Pancreas (tissue), 10 donors: ENCODE results near the gene NCAPD3. TPM values are rescaled to one million over a fixed set of nuclear protein-coding genes. Genes with fewer than 3 reads are reported as not detected.
A peak's percentile ranks its signal among the peaks of the same experiment; 100 is the strongest.

ENCODE experiments used
- ATAC-seq, 4 donors: fragments of 200-7000 bp; cut with Tn5 transposase; one replicate each; pipeline versions ENCODE4 v1.8.0 to v1.9.1; 2020; ENCODE audit warnings: mild to moderate bottlenecking in 4 of 4, moderate library complexity in 4 of 4
- DNase-seq, 6 donors: peaks; one replicate each; pipeline ENCODE4 v3.0.0-alpha.2; 2020
- FAIRE-seq: peaks from 2 replicates; lab custom pipeline; 2012; peaks lifted over from hg19 to GRCh38; lab: Jason Lieb, UNC
- H3K27ac ChIP-seq, 4 donors: fragments of 200-600 bp; sonication (generic); 1 replicate in 3 of 4; 2 replicates in 1 of 4; pipeline versions ENCODE4 v1.5.0 to v1.8.0; 2020
- H3K27me3 ChIP-seq, 4 donors: fragments of 200-600 bp; one replicate each; pipeline ENCODE4 v1.8.0; 2021
- H3K36me3 ChIP-seq, 3 donors: fragments of 200-600 bp; sonication (generic) in 1 of 3; one replicate each; pipeline versions ENCODE4 v1.5.0 to v1.8.0; 2020 to 2021
- H3K4me1 ChIP-seq, 3 donors: fragments of 200-600 bp; one replicate each; pipeline ENCODE4 v1.8.0; 2021
- H3K4me3 ChIP-seq, 4 donors: fragments of 200-600 bp; sonication (generic) in 2 of 4; one replicate each; pipeline versions ENCODE4 v1.5.0 to v1.8.0; 2020 to 2021
- H3K9me3 ChIP-seq, 4 donors: fragments of 200-600 bp; one replicate each; pipeline ENCODE4 v1.8.0; 2021
- WGBS, 2 donors: extraction: QIAGEN DNeasy Blood & Tissue Kit; methylation state at CpG; one replicate each; pipeline ENCODE4 v1.1.7; 2013; 5-methylcytosine and 5-hydroxymethylcytosine counted together
- intact Hi-C, 3 donors: fragments of 100-400 bp; cut with DNase I; formaldehyde crosslinking; loops; one replicate each; pipeline versions ENCODE4 v1.11.1 to v1.14.2; 2022
- polyA plus RNA-seq, 2 donors: library from polyadenylated mRNA; stranded (reverse); fragments of 200-250 nt; gene quantifications; one replicate each; pipeline ENCODE4 v1.2.3, GENCODE V29; 2013
- total RNA-seq, 6 donors: library from RNA; stranded (reverse); fragmentation: NEBNext Ultra II Directional in 4 of 6; extraction: Animal tissue kit (Norgen Biotek cat#: 25700) in 4 of 6; gene quantifications; one replicate each; pipeline versions ENCODE4 v1.2.1 to v1.2.4, GENCODE V29; 2021 to 2023
- TF ChIP-seq, protein P1 (sequence below), 4 donors: fragments of 200-600 bp; sonication (generic) in 3 of 4; IDR thresholded peaks; one replicate each; pipeline versions ENCODE4 v1.5.0 to v1.8.0; 2021; ENCODE audit warnings: antibody characterized with exemption in 4 of 4
- donor health status: healthy with polysubstance abuse.
- donor health status: DM: no; HTN: no; CAD: no; lungs with moderate emphysema.
- donor health status: DM: no; HTN: no; CAD: no.
- donor health status: control.
- donor health status: control.
- donor health status: Bipolar disorder and iron deficiency.
- donor health status: DM: yes; HTN: yes; CAD: no.
- donor health status: DM: no; HTN: no; CAD: no.
- donor health status: DM: no; HTN: no; CAD: no.
- donor health status: DM: yes; HTN: yes; CAD: no.

The NCAPD3 gene
- total and polyA plus RNA-seq, 8 donors, result 4.5 to 9.5 (median 6.2) TPM

- peaks cover 0 to 24% (median 9%) of the 10 kb centered on the region in 3 donors for H3K4me1 ChIP-seq
- no peaks in the 10 kb centered on the region for H3K36me3 ChIP-seq
- intact Hi-C loops, result no loop called here
- 72 to 75% methylated on average over 4 of the region's 4 CpGs for WGBS, 2 donors
- ATAC-seq (no peak), DNase-seq (no peak), FAIRE-seq (no peak)
- H3K9me3 ChIP-seq, result no peaks in the 10 kb centered on the region
- TF ChIP-seq, protein P1, sequence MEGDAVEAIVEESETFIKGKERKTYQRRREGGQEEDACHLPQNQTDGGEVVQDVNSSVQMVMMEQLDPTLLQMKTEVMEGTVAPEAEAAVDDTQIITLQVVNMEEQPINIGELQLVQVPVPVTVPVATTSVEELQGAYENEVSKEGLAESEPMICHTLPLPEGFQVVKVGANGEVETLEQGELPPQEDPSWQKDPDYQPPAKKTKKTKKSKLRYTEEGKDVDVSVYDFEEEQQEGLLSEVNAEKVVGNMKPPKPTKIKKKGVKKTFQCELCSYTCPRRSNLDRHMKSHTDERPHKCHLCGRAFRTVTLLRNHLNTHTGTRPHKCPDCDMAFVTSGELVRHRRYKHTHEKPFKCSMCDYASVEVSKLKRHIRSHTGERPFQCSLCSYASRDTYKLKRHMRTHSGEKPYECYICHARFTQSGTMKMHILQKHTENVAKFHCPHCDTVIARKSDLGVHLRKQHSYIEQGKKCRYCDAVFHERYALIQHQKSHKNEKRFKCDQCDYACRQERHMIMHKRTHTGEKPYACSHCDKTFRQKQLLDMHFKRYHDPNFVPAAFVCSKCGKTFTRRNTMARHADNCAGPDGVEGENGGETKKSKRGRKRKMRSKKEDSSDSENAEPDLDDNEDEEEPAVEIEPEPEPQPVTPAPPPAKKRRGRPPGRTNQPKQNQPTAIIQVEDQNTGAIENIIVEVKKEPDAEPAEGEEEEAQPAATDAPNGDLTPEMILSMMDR (IDR thresholded peaks at IDR 0.05), result no peak
- no peaks in the 10 kb centered on the region for H3K27me3 ChIP-seq
- no peak overlapping the region for H3K27ac ChIP-seq
- no peak overlapping the region for H3K4me3 ChIP-seq
Measured at GRCh38 chr11:134230339-134230738, 6.6 kb upstream of the NCAPD3 start.

- H3K27me3 ChIP-seq, result no peaks in the 10 kb centered on the region
- no peak overlapping the region for H3K4me3 ChIP-seq
- WGBS, 2 donors, result 82 to 88% methylated on average over 6 of the region's 6 CpGs
- H3K36me3 ChIP-seq, result no peaks in the 10 kb centered on the region
- no peak for FAIRE-seq
- H3K9me3 ChIP-seq, result no peaks in the 10 kb centered on the region
- TF ChIP-seq, protein P1 (IDR thresholded peaks at IDR 0.05), result no peak
- no peak for ATAC-seq
- DNase-seq, result no peak
- no peak overlapping the region for H3K27ac ChIP-seq
- H3K4me1 ChIP-seq, result peaks cover 0 to 22% (median 9%) of the 10 kb centered on the region in 3 donors
- intact Hi-C loops, result no loop called here
Measured at GRCh38 chr11:134229126-134229790, 5.5 kb upstream of the NCAPD3 start.

- TF ChIP-seq, protein P1 (IDR thresholded peaks at IDR 0.05), result no peak
- ATAC-seq, result no peak
- Histone ChIP-seq H3K4me3 (no peak overlapping the region), H3K4me1 (peaks cover 0 to 22% (median 9%) of the 10 kb centered on the region in 3 donors), H3K27me3 (no peaks in the 10 kb centered on the region), H3K27ac (no peak overlapping the region), H3K9me3 (no peaks in the 10 kb centered on the region), H3K36me3 (no peaks in the 10 kb centered on the region)
- intact Hi-C loops, result no loop called here
- FAIRE-seq, result no peak
- DNase-seq, result no peak
- 88 to 91% methylated on average over 6 of the region's 6 CpGs for WGBS, 2 donors
Measured at GRCh38 chr11:134228625-134229024, 4.9 kb upstream of the NCAPD3 start.

DNA sequence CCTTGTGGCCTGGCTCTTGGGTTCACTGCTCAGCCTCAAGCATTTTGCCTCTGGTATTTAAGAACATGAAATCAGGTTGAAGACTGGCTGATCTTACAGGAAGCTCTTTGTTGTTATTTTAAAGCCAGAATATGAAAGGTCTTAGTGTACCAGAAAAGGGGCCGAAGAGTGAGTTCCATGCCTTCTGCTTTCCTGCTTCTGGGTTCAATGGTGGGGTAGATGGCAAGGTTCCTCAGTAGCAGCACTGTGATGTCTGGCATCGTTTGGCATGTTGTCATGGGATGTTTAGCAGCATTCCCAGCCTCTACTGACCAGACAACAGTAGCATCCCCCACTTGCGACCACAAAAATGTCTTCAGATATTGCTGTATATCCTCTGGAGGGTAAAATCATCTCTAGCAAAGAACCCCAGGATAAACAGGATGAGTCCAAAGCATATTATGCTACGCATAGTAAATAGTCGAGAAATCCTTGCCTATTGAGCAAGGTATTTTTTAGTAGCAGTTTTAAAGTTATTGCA lies 3.1 kb upstream of the NCAPD3 start:
- Histone ChIP-seq H3K4me3 (peak overlapping the region in 1 of 4 donors; percentile 76), H3K27me3 (no peaks in the 10 kb centered on the region), H3K36me3 (no peaks in the 10 kb centered on the region), H3K4me1 (peaks cover 0 to 30% (median 9%) of the 10 kb centered on the region in 3 donors), H3K9me3 (no peaks in the 10 kb centered on the region), H3K27ac (no peak overlapping the region)
- ATAC-seq, result no peak
- FAIRE-seq, result no peak
- intact Hi-C loops, result no loop called here
- DNase-seq, result no peak
- WGBS, 2 donors, result 80 to 83% methylated on average over 5 of the region's 5 CpGs
- TF ChIP-seq, protein P1 (IDR thresholded peaks at IDR 0.05), result no peak
